ENCODE measurements around the gene GCA.

DNA sequence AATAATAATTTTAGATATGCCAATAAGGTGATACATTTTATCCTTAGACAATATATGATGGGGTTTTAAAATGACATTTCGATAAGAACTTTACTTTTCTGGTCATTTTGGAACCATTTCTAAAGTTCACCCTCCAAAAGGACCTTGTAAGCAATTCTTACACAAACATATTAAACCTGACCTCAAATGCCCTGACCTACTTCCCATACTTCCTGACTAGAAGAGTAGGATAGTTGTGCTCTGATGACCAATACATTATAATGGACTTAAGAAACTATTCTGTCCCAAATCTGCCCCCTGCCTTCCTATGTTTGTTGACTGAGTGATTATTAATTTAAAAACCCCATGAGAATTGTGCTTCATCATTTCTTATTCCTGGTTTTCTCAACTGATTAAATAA, 24.6 kb downstream of the GCA start:
- TF ChIP-seq, protein P1, sequence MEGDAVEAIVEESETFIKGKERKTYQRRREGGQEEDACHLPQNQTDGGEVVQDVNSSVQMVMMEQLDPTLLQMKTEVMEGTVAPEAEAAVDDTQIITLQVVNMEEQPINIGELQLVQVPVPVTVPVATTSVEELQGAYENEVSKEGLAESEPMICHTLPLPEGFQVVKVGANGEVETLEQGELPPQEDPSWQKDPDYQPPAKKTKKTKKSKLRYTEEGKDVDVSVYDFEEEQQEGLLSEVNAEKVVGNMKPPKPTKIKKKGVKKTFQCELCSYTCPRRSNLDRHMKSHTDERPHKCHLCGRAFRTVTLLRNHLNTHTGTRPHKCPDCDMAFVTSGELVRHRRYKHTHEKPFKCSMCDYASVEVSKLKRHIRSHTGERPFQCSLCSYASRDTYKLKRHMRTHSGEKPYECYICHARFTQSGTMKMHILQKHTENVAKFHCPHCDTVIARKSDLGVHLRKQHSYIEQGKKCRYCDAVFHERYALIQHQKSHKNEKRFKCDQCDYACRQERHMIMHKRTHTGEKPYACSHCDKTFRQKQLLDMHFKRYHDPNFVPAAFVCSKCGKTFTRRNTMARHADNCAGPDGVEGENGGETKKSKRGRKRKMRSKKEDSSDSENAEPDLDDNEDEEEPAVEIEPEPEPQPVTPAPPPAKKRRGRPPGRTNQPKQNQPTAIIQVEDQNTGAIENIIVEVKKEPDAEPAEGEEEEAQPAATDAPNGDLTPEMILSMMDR (IDR thresholded peaks at IDR 0.05): no peak
- TF ChIP-seq POLR2A (IDR thresholded peaks at IDR 0.05): no peak

Measured in vagina (tissue), 2 donors.